Measurements from ENCODE around the gene CNTF. TPM values are rescaled to one million over a fixed set of nuclear protein-coding genes. Genes with fewer than 3 reads are reported as not detected.

The CNTF gene
- total and polyA plus RNA-seq, 2 of the 4 experiments (the other 2 are of a cell fraction), result 1.2 to 2.3 TPM

GRCh38 chr11:58582437-58582836 lies 40.0 kb upstream of the CNTF start:
- Histone ChIP-seq H3K9me1 (ENCODE audit: insufficient read depth, low read length) (no peaks in the 10 kb centered on the region), H2AK9ac (replicated peaks; ENCODE audit: low read depth, low read length, poor library complexity) (no peak overlapping the region), H3K27ac (ENCODE audit: insufficient read depth, low read length) (no peak overlapping the region), H3K79me1 (ENCODE audit: low read depth in 1 of 2, low read length in 2 of 2) (peaks cover 9 to 23% of the 10 kb centered on the region in 2 experiments; a peak in 3 of 4 replicates), H4K20me1 (ENCODE audit: insufficient read depth, low read length) (peaks cover 12% of the 10 kb centered on the region), H3K56ac (ENCODE audit: extremely low read depth, insufficient read depth, low read length) (no peak overlapping the region), H4K8ac (ENCODE audit: low read depth in 2 of 2, low read length in 2 of 2) (no peak overlapping the region), H2AFZ (replicated peaks; ENCODE audit: low read length, poor library complexity) (no peak overlapping the region), H4K5ac (ENCODE audit: low read depth, low read length) (no peak overlapping the region), H3K18ac (ENCODE audit: low read depth, low read length) (no peak overlapping the region), H4K91ac (ENCODE audit: insufficient read depth, low read depth, low read length) (no peak overlapping the region), H2AK5ac (ENCODE audit: low read depth, low read length) (no peak overlapping the region), H3K23ac (ENCODE audit: low read depth, low read length) (no peak overlapping the region), H3K4me2 (ENCODE audit: low read depth, low read length) (no peak overlapping the region), H2BK5ac (ENCODE audit: low read depth, low read length, poor library complexity, severe bottlenecking) (no peak overlapping the region), H2BK120ac (ENCODE audit: low read depth, low read length) (no peak overlapping the region), H3K9ac (ENCODE audit: low read depth, low read length) (no peak overlapping the region), H3K9me3 (ENCODE audit: control insufficient read depth, insufficient read depth, low read length) (no peaks in the 10 kb centered on the region), H3K27me3 (ENCODE audit: control insufficient read depth, insufficient read depth, low read length) (no peaks in the 10 kb centered on the region), H3K4ac (ENCODE audit: low read depth, low read length) (no peak overlapping the region), H3K14ac (replicated peaks; ENCODE audit: low read depth, low read length) (no peak overlapping the region), H2BK15ac (ENCODE audit: low read depth, low read length) (no peak overlapping the region), H3K36me3 (ENCODE audit: control insufficient read depth, insufficient read depth, low read length) (peaks cover 3% of the 10 kb centered on the region; the same call in 1 of the 2 replicates), H2BK20ac (ENCODE audit: low read depth, low read length) (no peak overlapping the region), H3K4me3 (ENCODE audit: insufficient read depth, low read depth, low read length) (no peak overlapping the region), H3K4me1 (ENCODE audit: control insufficient read depth, insufficient read depth, low read length) (no peaks in the 10 kb centered on the region)
- in situ Hi-C loops (cut with MboI; ENCODE audit: low sequenced_read_pairs) (loop anchor here (25.0 kb wide), 1 partner anchor 980 kb away; no protein-coding TSS in a partner anchor), dilution Hi-C loops (cut with HindIII; ENCODE audit: low sequenced_read_pairs, unreplicated experiment) (no loop called here), intact Hi-C loops (cut with micrococcal nuclease) (no loop called here)
- WGBS, 2 experiments (ENCODE audit: extremely low coverage in 2 of 2, insufficient read length in 1 of 2), result no CpG with 5 or more reads among the region's 1 CpG
- DNase-seq (no peak), ATAC-seq (ENCODE audit: low read depth) (no peak)
- CTCF ChIA-PET, result interaction anchor here (1.7 kb wide), 1 partner anchor 47 kb away, joined by 9 read pairs; no protein-coding TSS in a partner anchor
- no TSS peak for BruUV-seq (replicated peaks)
- TF ChIP-seq MAFK (IDR thresholded peaks at IDR 0.05; ENCODE audit: low read depth, low read length), result no peak
- POLR2A ChIA-PET (ENCODE audit: unreplicated experiment), result interaction anchor here (0.6 kb wide), 1 partner anchor 45 kb away, joined by 3 read pairs; no protein-coding TSS in a partner anchor
